SKM-1 treated with dmso at 0.1 percent for 144 hours (cell line): ENCODE results near the gene ASB1.

ENCODE experiments used
- DNase-seq: peaks from one replicate; lab custom pipeline; 2025; ENCODE audit not compliant: unreplicated experiment; lab: John Stamatoyannopoulos, UW

Gene ASB1

GRCh38 chr2:238464389-238464788 is 37.7 kb downstream of the ASB1 start:
- DNase-seq, result no peak

GRCh38 chr2:238465487-238466242 is 38.9 kb downstream of the ASB1 start:
- no peak for DNase-seq

- DNase-seq, result no peak
Measured at GRCh38 chr2:238466243-238466756, 39.6 kb downstream of the ASB1 start.

GRCh38 chr2:238467062-238467461 is 40.3 kb downstream of the ASB1 start:
- no peak for DNase-seq

- no peak for DNase-seq
Measured at GRCh38 chr2:238467792-238468191, 41.1 kb downstream of the ASB1 start.

GRCh38 chr2:238469155-238469554 is 42.4 kb downstream of the ASB1 start:
- no peak for DNase-seq

- DNase-seq, result no peak
Measured at GRCh38 chr2:238473014-238473413, 46.3 kb downstream of the ASB1 start.

GRCh38 chr2:238473523-238473922 is 46.8 kb downstream of the ASB1 start:
- no peak for DNase-seq

- no peak for DNase-seq
Measured at GRCh38 chr2:238475034-238475433, 48.3 kb downstream of the ASB1 start.

- DNase-seq, result no peak
Measured at GRCh38 chr2:238475566-238475965, 48.8 kb downstream of the ASB1 start.

GRCh38 chr2:238476258-238476657 is 49.5 kb downstream of the ASB1 start:
- no peak for DNase-seq

- DNase-seq, result no peak
Measured at GRCh38 chr2:238478216-238478615, 51.5 kb downstream of the ASB1 start.

- DNase-seq, result no peak
Measured at GRCh38 chr2:238479847-238480246, 53.1 kb downstream of the ASB1 start.

- DNase-seq, result no peak
Measured at GRCh38 chr2:238483021-238483420, 56.3 kb downstream of the ASB1 start.

- DNase-seq, result no peak
Measured at GRCh38 chr2:238483656-238484055, 56.9 kb downstream of the ASB1 start.

GRCh38 chr2:238484522-238485452 is 58.1 kb downstream of the ASB1 start:
- no peak for DNase-seq

- DNase-seq, result no peak
Measured at GRCh38 chr2:238486123-238486848, 59.6 kb downstream of the ASB1 start.

GRCh38 chr2:238487134-238487533 is 60.4 kb downstream of the ASB1 start:
- DNase-seq, result no peak

- DNase-seq, result no peak
Measured at GRCh38 chr2:238487652-238488346, 61.1 kb downstream of the ASB1 start.

- DNase-seq, result no peak
Measured at GRCh38 chr2:238488347-238488826, 61.7 kb downstream of the ASB1 start.
